Erythroblast (primary cell): ENCODE results near the gene CUTC.

Source experiments
- DNase-seq, 2 experiments: peaks; one replicate each; lab custom pipeline; 2025; lab: John Stamatoyannopoulos, UW
- GATA1 ChIP-seq: IDR thresholded peaks from 2 replicates; pipeline ENCODE4 v1.6.1; 2011; ENCODE audit warnings: low read depth, mild to moderate bottlenecking, control low read depth, low read length, moderate library complexity
- POLR2A ChIP-seq: IDR thresholded peaks from 2 replicates; pipeline ENCODE4 v1.6.1; 2011; ENCODE audit warnings: mild to moderate bottlenecking, low read length

Gene CUTC, protein sequence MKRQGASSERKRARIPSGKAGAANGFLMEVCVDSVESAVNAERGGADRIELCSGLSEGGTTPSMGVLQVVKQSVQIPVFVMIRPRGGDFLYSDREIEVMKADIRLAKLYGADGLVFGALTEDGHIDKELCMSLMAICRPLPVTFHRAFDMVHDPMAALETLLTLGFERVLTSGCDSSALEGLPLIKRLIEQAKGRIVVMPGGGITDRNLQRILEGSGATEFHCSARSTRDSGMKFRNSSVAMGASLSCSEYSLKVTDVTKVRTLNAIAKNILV

DNA sequence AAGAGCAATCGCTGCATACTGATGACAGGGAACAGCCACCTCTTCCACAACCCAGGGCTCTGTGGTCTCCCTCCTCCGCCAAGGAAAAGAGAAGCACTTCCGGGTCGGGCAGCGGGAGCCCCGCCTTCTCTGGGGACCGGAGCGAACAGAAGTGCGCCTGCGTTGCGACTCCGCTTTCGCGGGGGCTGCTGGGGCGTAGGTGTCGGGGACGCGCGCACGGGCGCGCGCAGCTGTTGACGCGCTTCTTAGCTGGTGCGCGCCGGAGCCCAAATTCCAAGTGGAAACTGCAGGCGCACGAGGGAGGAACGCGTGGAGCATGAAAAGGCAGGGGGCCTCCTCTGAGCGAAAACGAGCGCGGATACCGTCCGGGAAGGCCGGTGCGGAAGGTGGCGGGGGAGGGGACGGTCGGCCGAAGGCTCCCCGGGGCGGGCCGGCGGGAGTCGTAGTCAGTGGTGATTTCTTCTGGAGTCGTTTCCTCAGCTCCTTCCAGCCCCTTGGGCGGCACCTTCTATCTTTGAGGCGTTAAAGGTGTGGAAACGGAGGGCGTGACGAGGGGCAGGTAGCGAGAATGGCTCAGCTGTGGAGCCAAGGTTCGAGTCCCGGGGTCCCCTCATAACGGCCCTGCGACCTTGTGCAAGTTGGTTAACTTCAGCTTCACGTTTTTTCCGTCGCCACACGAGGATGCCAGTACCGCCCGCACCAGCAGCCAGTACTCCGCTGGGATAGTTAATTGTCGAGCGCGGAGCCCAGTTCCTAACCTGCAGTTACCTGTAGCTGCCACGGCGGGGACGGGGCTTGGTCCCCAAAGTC lies at the start of gene CUTC, which contains the start of gene COX15:
TSS of gene CUTC (plus strand) at position 202 of the 810 bp plus-strand sequence. CDS start at position 317, 115 bp downstream.
TSS of gene COX15 (minus strand) at position 95 of the 810 bp plus-strand sequence. CDS start at position 17, 78 bp downstream.
- DNase-seq, result peak; percentile 97 to 98
- no peak for TF ChIP-seq GATA1
- TF ChIP-seq POLR2A, result peak; percentile 95

DNA sequence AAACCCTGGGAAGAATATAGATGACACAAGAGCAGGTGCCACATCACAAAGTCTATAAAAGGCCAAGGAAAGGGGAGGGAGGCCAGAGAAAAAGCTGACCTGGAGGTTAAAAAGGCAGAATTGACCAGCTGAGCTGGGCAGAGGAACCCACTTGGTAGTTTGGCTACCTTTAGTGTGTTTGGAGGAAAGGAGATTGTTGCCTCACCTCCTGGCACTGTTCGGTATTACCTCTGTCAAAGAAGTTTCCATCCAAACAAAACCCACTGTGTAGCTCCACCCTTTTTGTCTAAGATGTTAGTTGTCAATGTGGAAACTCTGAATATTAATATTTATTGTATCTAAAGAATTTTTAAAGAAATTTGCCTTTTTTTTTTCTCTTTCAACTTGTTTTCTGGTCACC lies 49.3 kb upstream of the CUTC start:
- peak in 1 of 2 experiments; percentile 25 for DNase-seq
- TF ChIP-seq GATA1 (no peak), POLR2A (no peak)

DNA sequence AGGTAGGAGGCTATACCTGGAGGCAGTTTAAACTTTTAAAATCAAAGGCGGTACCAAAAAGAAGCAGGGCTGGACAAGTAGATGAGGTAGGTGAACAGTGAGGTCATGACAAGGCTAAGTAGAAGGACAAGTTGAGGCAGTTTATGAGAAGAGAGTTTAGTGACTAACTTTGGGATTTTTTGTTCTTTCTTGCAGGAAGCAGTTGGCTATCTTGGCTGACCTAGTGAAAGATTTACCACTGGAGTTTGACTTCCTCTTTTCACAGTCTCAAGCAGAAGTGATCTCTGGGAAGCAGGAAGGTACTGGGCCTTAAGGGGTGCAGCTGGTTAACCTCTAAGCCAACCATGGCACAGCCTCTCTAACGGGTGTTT lies 46.5 kb upstream of the CUTC start:
- TF ChIP-seq GATA1 (no peak), POLR2A (no peak)
- no peak for DNase-seq

DNA sequence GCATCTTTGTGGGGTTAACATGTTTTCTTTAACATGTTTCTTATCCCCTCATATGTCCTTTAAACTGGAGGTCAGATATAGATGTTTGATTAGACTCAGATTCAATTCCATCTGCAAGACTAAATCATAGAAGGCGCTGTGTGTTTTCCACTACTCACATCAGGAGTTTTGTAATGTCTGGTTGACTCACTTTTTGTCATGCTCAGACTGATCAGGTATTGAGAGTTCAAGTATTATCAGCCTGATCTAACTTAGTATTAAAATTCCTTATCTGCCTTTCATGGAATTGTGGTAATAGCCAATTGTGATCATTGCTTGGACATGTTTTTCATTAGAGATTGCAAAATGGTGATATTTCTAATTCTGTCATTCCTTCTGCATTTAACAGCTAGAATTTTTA lies 42.6 kb upstream of the CUTC start:
- TF ChIP-seq GATA1 (no peak), POLR2A (no peak)
- no peak for DNase-seq

DNA sequence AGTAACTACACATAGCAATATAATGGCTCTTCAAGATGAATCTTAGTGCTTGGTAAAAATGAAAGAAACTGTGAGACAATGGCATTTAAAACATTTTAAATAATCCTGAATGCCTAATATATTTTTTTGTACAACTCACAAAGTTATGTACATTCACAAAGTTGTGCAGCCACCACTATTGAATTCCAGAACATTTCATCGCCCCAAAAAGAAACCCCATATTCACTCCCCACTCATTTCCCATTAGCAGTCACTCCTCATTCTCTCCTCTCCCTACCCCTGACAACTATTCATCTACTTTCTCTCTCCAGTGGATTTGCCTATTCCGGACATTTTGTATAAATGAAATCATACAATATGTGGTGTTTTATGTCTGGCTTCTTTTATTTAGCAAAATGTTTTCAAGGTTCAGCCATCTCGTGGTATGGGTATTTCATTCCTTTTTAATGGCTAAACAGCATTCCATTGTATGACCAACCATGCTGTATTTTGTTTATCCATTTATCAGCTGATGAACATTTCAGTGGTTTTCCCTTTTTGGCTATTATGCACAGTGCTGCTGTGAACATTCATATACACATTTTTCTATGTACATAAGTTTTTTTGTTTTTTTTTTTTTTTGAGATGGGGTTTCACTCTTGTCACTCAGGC lies 38.0 kb upstream of the CUTC start:
- DNase-seq, result no peak

DNA sequence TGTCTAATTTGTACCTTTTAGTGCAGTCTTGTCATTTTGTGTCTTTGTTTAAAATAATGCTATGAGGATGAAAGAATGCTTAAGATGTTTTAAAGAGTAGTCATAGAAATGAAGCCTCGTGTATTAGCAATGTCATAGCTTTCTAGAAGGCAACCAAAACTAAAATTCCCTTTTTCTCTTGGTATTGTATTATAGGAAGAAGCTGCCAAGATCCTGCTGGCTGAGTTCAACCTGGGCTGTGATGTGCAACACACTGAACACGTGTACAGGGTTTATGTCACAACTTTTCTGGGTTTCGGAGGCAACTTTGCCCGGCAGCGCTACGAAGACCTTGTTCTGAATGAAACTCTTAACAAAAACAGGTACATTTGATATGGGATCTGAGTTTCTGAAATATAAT lies 36.3 kb upstream of the CUTC start:
- DNase-seq, result no peak
- TF ChIP-seq POLR2A (no peak), GATA1 (no peak)

More for the DNA sequence above, 38.0 kb upstream of the CUTC start:
- TF ChIP-seq GATA1, result no peak
- TF ChIP-seq POLR2A, result no peak

DNA sequence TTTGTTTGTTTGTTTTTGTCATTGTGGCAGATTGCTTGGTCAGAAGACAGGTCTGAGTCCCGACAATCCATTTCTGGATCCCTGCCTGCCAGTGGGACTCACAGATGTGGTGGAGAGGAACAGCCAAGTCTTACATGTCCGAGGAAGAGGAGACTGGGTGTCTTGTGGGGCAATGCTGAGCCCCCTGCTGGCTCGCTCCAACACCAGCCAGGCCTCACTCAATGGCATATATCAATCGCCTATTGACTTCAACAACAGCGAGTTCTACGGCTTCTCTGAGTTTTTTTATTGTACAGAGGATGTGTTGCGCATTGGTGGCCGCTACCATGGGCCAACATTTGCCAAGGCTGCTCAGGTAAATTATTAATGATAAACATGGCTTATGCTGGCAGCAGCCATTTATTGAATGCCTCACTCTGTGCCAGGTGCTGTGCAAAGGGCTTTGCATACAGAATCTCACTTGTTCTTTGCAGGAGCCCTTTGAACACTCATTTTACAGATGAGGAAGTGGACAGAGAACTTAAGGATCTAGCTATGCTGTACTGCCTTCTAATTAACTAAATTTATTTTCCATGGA lies 33.4 kb upstream of the CUTC start:
- DNase-seq, result peak; percentile 14 to 23
- TF ChIP-seq POLR2A, result no peak
- no peak for TF ChIP-seq GATA1

DNA sequence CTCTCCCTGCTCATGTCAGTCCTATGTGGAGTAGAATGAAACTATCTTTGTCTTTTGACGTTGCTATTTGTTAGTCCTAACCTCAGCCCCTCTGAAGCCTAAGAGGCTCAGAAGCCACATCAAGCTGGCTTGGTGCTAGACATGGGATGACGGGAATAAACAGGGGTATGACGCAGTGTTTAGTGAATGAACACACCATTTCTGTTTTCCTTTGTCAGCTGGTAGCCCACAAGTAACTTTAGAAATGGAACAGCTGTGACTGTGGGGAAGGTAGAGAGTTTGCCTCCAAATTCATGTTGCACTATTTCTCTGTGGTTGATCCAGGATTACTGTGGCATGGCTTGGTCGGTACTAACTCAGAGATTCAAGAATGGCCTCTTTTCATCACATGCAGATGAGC lies 31.4 kb upstream of the CUTC start:
- TF ChIP-seq POLR2A (no peak), GATA1 (no peak)
- no peak for DNase-seq

DNA sequence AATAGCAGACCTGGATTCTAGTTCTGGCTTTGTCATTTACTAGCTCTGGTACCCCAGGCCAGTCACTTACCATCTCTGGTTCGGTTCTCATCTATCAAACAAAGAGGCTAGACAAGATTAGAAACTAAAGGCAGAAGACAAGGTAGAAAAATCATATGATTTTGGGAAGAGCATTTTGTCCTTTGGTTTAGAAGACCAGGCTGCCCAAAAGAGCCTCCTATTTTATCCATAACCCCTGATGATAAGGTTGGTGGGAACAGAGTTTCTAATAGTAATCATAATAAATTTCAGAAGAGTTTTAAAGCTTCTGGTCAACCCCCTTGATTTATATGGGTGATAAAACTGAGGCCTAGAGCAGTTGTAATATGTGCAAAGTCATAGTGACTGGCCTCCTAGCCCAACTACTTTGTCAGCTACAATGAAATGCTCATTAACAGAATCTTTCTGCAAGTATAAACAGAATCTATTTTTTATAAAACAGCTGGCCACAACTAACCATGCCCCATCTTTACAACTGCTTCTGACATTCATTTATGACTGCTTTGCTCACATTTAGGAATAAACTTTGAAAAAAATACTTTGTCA lies 23.5 kb upstream of the CUTC start:
- peak; percentile 23 for TF ChIP-seq POLR2A
- no peak for TF ChIP-seq GATA1
- DNase-seq, result peak; percentile 86 to 88

DNA sequence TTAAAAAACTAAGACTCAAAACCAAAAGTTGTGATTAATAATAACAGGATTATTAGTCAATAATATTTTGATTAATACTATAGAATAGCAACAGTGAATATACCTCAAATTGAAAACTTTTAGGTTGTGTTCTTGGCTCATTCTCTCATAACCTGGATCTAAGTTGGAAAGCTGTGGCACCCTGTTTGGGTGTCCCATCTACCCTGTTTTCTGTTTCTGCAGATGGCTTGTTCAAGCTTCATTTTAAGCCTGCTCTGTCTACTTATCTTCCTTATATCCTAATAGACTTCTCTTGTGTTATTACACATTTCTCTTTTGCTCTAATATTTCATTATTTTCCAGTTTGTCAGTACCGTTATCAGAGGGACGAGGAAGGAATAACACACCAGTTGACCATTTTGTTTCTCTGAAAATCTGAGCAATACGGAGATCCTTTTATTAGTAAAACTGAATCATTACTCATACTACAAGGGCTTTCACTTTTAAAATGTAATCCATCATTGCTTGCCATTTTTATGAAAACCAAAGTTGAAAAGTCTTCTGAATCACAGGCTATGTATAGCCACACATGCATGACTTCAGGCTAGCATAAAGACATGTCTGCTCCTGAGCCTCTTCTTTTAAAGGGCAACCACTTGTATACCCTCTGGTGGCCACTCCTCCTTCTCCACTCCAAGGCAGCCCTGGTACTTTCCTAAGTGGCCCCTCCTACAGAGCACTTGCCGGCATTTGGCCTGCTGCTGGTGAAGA lies 22.4 kb upstream of the CUTC start:
- TF ChIP-seq GATA1, result no peak
- TF ChIP-seq POLR2A, result no peak
- DNase-seq, result peak; percentile 70 to 72

DNA sequence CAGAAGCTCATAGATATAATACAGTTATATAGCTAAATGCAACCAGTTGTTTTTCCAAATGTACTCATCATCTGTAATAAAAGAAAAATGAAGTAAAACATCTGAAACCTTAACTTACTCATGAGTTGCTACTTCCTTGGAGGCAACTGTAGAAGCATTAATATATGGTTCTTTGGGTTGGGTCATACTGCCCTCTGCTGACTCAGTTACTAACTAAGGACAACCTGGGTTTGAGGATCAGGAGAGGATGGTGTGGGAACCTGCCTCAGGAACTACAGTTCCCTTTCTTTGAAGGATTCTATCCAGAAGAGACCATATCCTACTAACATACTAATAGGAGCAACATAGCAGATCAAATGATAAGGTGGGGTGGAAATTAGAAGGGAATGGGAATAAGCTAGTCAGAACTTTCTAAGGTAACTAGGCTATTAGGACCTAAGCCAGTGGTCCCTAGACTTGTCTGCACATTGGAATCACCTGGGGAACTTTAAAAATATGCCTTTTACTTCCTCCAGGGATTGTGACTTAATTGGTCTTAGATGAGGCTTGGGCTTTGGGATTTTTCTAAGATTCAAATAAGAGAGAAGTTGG lies 20.8 kb upstream of the CUTC start:
- TF ChIP-seq GATA1 (no peak), POLR2A (no peak)

DNA sequence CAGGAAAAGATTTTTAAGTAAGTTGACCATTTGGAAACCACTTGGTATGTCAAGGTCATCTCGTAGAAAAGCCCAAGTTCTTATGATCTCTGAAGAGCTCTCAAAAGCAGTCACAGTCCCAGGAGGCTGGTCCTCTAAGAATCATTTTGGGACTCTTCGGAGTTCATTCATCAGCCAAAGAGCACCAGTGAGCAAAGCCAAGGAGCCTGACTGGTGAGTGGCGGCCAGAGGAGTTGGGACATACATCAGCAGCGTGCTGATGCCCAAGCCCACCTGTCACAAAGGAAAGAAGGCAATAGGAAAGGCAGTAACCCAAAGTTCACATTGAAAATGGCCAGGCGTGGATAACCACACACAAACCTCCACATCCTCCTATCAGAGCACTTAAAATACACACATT lies 17.6 kb upstream of the CUTC start:
- TF ChIP-seq POLR2A, result no peak
- TF ChIP-seq GATA1, result no peak
- DNase-seq, result no peak

More for the DNA sequence above, 20.8 kb upstream of the CUTC start:
- DNase-seq, result peak; percentile 81 to 89
